Stomach (tissue), 19 donors: ENCODE measurements around the gene NLRX1. TPM values are rescaled to one million over a fixed set of nuclear protein-coding genes. Genes with fewer than 3 reads are reported as not detected.

Experiments
- DNase-seq, 2 donors: peaks; one replicate each; pipeline versions ENCODE4 v3.0.0 to v3.0.0-alpha.2; 2013 to 2019
- H3K27ac ChIP-seq, 5 donors: fragments of 200-600 bp in 4 of 5; sonication (generic) in 4 of 5; one replicate each; pipeline ENCODE4 v1.5.1; 2013 to 2019; ENCODE audit warnings: mild to moderate bottlenecking in 1 of 5, moderate library complexity in 1 of 5
- H3K27me3 ChIP-seq, 3 donors: fragments of 200-600 bp; sonication (generic); one replicate each; pipeline ENCODE4 v1.5.1; 2017 to 2019; ENCODE audit warnings: mixed run types in 1 of 3
- H3K36me3 ChIP-seq, 4 donors: fragments of 200-600 bp; sonication (generic); 1 replicate in 3 of 4; 2 replicates in 1 of 4; pipeline ENCODE4 v1.5.1; 2016 to 2019
- H3K4me1 ChIP-seq, 4 donors: fragments of 200-600 bp; sonication (generic); one replicate each; pipeline ENCODE4 v1.5.1; 2016 to 2019
- H3K4me3 ChIP-seq, 4 donors: fragments of 200-600 bp; sonication (generic) in 3 of 4; one replicate each; pipeline ENCODE4 v1.5.1; 2016 to 2019; ENCODE audit warnings: mild to moderate bottlenecking in 1 of 4
- H3K9me3 ChIP-seq, 4 donors: fragments of 200-600 bp; sonication (generic); one replicate each; pipeline ENCODE4 v1.5.1; 2016 to 2019
- EP300 ChIP-seq: sonication (generic); formaldehyde crosslinking; IDR thresholded peaks from one replicate; pipeline ENCODE4 v1.6.1; 2017; ENCODE audit warnings: antibody characterized with exemption
- POLR2A ChIP-seq, 4 donors: fragments of 450-650 bp; IDR thresholded peaks; one replicate each; pipeline ENCODE4 v1.6.1; 2016; ENCODE audit warnings: antibody characterized with exemption in 4 of 4, control low read depth in 2 of 4, mild to moderate bottlenecking in 1 of 4, moderate library complexity in 1 of 4
- POLR2AphosphoS5 ChIP-seq, 3 donors: sonication (generic); formaldehyde crosslinking; IDR thresholded peaks; one replicate each; pipeline ENCODE4 v1.6.1; 2016; ENCODE audit warnings: antibody characterized with exemption in 3 of 3
- WGBS, 5 donors: extraction: QIAGEN DNeasy Blood & Tissue Kit in 3 of 5; methylation state at CpG; one replicate each; pipeline versions ENCODE4 v1.1.5 to v1.1.7; 2013 to 2018; 5-methylcytosine and 5-hydroxymethylcytosine counted together
- intact Hi-C: fragments of 100-400 bp; cut with DNase I; formaldehyde crosslinking; loops from one replicate; pipeline ENCODE4 v1.15.1; 2023; ENCODE audit warnings: low total_unique reads
- long read RNA-seq, 10 donors: transcript quantifications; one replicate each; lab custom pipeline, GENCODE V29; 2026
- polyA plus RNA-seq, 3 donors: library from polyadenylated mRNA; stranded (reverse); fragments of 200-250 nt; gene quantifications; one replicate each; pipeline ENCODE4 v1.2.3, GENCODE V29; 2013
- total RNA-seq, 5 donors: library from RNA; depleted of rRNA; stranded (reverse); fragments of >200 nt; gene quantifications; one replicate each; pipeline versions ENCODE4 v1.1.0 to v1.2.3, GENCODE V29; 2014 to 2016
- TF ChIP-seq, protein P1 (sequence below), 7 experiments: fragments of 450-650 bp in 4 of 7; fragments of 200-600 bp in 3 of 7; sonication (generic) in 3 of 7; IDR thresholded peaks; one replicate each; pipeline ENCODE4 v1.5.1; 2016 to 2019; ENCODE audit warnings: antibody characterized with exemption in 7 of 7, control low read depth in 2 of 7, mild to moderate bottlenecking in 1 of 7
- donor health status: healthy with polysubstance abuse.
- donor health status: Bipolar disorder and iron deficiency.
- donor health status: healthy.

NLRX1 gene, protein sequence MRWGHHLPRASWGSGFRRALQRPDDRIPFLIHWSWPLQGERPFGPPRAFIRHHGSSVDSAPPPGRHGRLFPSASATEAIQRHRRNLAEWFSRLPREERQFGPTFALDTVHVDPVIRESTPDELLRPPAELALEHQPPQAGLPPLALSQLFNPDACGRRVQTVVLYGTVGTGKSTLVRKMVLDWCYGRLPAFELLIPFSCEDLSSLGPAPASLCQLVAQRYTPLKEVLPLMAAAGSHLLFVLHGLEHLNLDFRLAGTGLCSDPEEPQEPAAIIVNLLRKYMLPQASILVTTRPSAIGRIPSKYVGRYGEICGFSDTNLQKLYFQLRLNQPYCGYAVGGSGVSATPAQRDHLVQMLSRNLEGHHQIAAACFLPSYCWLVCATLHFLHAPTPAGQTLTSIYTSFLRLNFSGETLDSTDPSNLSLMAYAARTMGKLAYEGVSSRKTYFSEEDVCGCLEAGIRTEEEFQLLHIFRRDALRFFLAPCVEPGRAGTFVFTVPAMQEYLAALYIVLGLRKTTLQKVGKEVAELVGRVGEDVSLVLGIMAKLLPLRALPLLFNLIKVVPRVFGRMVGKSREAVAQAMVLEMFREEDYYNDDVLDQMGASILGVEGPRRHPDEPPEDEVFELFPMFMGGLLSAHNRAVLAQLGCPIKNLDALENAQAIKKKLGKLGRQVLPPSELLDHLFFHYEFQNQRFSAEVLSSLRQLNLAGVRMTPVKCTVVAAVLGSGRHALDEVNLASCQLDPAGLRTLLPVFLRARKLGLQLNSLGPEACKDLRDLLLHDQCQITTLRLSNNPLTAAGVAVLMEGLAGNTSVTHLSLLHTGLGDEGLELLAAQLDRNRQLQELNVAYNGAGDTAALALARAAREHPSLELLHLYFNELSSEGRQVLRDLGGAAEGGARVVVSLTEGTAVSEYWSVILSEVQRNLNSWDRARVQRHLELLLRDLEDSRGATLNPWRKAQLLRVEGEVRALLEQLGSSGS
- 100 to 1,000 TPM in 1 of 5 donors, 10 to 100 TPM in 3, 1 to 10 TPM in 1; 7.0 to 101 (median 17.9) TPM for total RNA-seq
- polyA plus RNA-seq, result 10 to 100 TPM in 1 of 3 donors, 1 to 10 TPM in 2; 3.8 to 10.4 (median 4.8) TPM
- long read RNA-seq, donor 1, partial matches to known transcripts, result 0 of 1 reads
- long read RNA-seq, donor 1, other reads (novel, unspliced or antisense), result 0 of 1 reads
- long read RNA-seq, donor 2, result 0 reads
- long read RNA-seq, donor 3, partial matches to known transcripts, result 0 of 2 reads
- long read RNA-seq, donor 3, other reads (novel, unspliced or antisense), result 0 of 2 reads
- long read RNA-seq, donor 4, partial matches to known transcripts, result 0 of 1 reads
- long read RNA-seq, donor 4, other reads (novel, unspliced or antisense), result 0 of 1 reads
- long read RNA-seq, donor 5, result 0 reads
- long read RNA-seq, donor 6, partial matches to known transcripts, result 11 of 12 reads
- long read RNA-seq, donor 6, other reads (novel, unspliced or antisense), result 0 of 12 reads
- long read RNA-seq, donor 7, partial matches to known transcripts, result 0 of 2 reads
- long read RNA-seq, donor 7, other reads (novel, unspliced or antisense), result 0 of 2 reads
- long read RNA-seq, donor 8, result 0 reads
- long read RNA-seq, donor 9, full-length matches to known transcripts, result 2 of 2 reads
- long read RNA-seq, donor 9, partial matches to known transcripts, result 0 of 2 reads
- long read RNA-seq, donor 9, other reads (novel, unspliced or antisense), result 0 of 2 reads
- long read RNA-seq, donor 10, partial matches to known transcripts, result 0 of 1 reads
- long read RNA-seq, donor 10, other reads (novel, unspliced or antisense), result 0 of 1 reads

DNA sequence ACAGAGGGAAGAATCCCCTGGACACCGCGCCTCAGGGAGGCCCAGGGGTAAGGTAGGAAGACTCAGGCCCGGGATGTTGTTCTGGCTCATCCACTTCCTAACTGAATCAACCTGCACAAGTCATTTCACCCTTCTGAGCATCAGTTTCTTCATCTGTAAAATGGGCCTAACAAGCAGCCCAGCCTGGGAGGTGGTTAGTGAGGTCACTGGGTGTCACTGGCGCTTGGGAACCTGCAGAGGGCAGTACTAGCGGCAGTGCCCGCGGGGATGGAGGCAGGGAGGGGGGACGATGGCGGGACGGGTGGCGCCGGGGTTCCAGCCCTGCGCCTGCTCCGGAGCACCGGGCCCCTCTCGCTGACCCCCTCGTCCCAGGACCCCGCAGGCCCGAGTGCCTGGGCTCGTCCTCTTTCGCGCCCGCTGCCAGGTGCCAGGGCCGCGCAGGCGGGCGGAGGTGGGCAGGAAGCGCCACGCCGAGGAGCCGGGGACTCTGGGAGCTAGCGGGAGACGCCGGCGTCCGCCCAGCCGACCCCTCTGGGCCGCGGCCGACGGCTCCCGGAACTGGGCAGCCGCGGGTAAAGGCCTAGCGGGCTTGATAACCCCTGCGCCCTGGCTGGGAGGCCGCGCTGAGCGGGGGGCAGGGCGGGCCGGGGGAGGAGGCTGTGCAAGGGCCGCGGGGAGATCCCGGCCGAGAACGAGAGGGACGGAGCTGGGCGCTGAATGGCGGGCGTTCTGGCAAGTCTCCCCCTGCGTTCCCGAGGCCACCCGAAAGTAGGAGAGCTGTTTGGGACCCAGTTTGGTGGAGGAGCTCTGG lies at the start of gene NLRX1:
NLRX1 (plus strand) TSS at position 255 of the 811 bp plus-strand sequence. CDS start 2,679 bp downstream, outside the sequence.
- DNase-seq, result peak; percentile 85 to 96
- peak within 1 kb of the TSS; percentile 92 to 97 (median 96) for H3K27ac ChIP-seq
- peaks cover 2 to 11% (median 10%) of the 10 kb centered on the region in 4 donors for H3K36me3 ChIP-seq
- peaks cover 11 to 23% (median 17%) of the 10 kb centered on the region in 4 donors for H3K4me1 ChIP-seq
- H3K4me3 ChIP-seq, result peak within 1 kb of the TSS; percentile 67 to 87 (median 74)
- no peaks in the 10 kb centered on the region for H3K27me3 ChIP-seq
- peak in 1 of 4 donors; percentile 42 for TF ChIP-seq POLR2A (IDR thresholded peaks at IDR 0.05)
- TF ChIP-seq, protein P1, sequence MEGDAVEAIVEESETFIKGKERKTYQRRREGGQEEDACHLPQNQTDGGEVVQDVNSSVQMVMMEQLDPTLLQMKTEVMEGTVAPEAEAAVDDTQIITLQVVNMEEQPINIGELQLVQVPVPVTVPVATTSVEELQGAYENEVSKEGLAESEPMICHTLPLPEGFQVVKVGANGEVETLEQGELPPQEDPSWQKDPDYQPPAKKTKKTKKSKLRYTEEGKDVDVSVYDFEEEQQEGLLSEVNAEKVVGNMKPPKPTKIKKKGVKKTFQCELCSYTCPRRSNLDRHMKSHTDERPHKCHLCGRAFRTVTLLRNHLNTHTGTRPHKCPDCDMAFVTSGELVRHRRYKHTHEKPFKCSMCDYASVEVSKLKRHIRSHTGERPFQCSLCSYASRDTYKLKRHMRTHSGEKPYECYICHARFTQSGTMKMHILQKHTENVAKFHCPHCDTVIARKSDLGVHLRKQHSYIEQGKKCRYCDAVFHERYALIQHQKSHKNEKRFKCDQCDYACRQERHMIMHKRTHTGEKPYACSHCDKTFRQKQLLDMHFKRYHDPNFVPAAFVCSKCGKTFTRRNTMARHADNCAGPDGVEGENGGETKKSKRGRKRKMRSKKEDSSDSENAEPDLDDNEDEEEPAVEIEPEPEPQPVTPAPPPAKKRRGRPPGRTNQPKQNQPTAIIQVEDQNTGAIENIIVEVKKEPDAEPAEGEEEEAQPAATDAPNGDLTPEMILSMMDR (IDR thresholded peaks at IDR 0.05), result peak in 5 of 7 experiments; percentile 80 to 89 (median 86)
- no peak for TF ChIP-seq EP300
- TF ChIP-seq POLR2AphosphoS5 (IDR thresholded peaks at IDR 0.05), result peak; percentile 52 to 88 (median 81)
- no peaks in the 10 kb centered on the region for H3K9me3 ChIP-seq
- 4 to 6% (median 5%) methylated on average over 25 to 63 of the region's 63 CpGs for WGBS, 5 donors
- intact Hi-C loops, result no loop called here

DNA sequence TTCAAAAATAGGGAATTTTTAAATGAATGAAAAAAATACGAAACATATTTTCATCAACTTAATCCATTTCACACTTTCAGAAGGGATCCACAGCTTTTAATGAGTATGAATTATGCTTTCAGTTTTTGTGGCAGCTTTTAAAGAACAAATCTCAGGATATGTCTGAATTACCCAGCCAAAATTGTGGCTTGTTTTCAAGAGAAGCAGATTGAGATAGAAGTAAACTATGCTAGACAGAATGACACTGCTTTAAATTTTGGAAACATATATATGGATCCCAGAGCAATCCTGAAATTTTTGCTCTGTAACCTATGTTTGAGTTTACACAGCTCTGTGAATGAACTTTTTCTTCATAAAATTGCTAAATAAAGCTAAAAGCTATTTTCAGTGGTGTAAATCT lies 49.6 kb upstream of the NLRX1 start:
- H3K27me3 ChIP-seq, result no peaks in the 10 kb centered on the region
- peaks cover 13 to 47% (median 41%) of the 10 kb centered on the region in 4 donors for H3K36me3 ChIP-seq
- 86 to 97% (median 89%) methylated on average over 1 of the region's 1 CpG for WGBS, 5 donors
- no peak for DNase-seq
- H3K4me1 ChIP-seq, result peaks cover 16 to 36% (median 27%) of the 10 kb centered on the region in 4 donors
- no peak overlapping the region for H3K4me3 ChIP-seq
- no peaks in the 10 kb centered on the region for H3K9me3 ChIP-seq
- intact Hi-C loops, result no loop called here
- H3K27ac ChIP-seq, result no peak overlapping the region
- TF ChIP-seq, protein P1 (IDR thresholded peaks at IDR 0.05), result no peak
- TF ChIP-seq EP300, result no peak

DNA sequence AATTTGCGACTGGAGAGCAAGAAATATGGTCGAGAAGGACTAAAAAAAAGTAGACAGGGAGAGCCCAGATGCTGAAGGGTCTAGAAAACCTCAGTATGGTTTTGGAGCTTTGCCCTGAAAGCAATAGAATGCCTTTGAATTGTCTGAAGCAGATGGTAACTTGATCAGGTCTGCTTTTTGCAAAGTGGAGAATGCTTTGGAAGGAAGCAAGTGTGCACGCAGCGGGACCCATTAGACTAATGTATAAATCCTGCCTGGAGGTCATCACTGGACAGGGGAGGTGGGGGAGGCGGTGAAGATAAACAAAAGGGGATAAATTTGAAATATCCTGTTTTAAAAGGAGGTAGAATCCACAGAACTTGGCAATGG lies 47.9 kb upstream of the NLRX1 start:
- WGBS, 5 donors, result 8 to 18% (median 14%) methylated on average over 5 of the region's 5 CpGs
- DNase-seq, result peak in 1 of 2 donors; percentile 62
- intact Hi-C loops, result no loop called here
- peaks cover 16 to 46% (median 35%) of the 10 kb centered on the region in 4 donors for H3K4me1 ChIP-seq
- no peaks in the 10 kb centered on the region for H3K27me3 ChIP-seq
- H3K36me3 ChIP-seq, result peaks cover 7 to 47% (median 38%) of the 10 kb centered on the region in 4 donors
- no peaks in the 10 kb centered on the region for H3K9me3 ChIP-seq
- H3K4me3 ChIP-seq, result peak overlapping the region; percentile 79 to 90 (median 86)
- TF ChIP-seq, protein P1 (IDR thresholded peaks at IDR 0.05), result no peak
- TF ChIP-seq EP300, result no peak
- peak overlapping the region; percentile 80 to 89 (median 87) for H3K27ac ChIP-seq
